GM12873 (cell line): Measurements from ENCODE around the gene LCOR.

ENCODE experiments used
- CTCF ChIP-seq: IDR thresholded peaks from 2 replicates; pipeline ENCODE4 v1.5.1; 2012; ENCODE audit warnings: low read depth, mild to moderate bottlenecking, moderate library complexity, low read length, control low read depth; ENCODE audit not compliant: insufficient read depth; ENCODE audit errors: missing control alignments

The LCOR gene

GRCh38 chr10:96814264-96814663, 17.8 kb upstream of the LCOR start:
- TF ChIP-seq CTCF, result no peak

DNA sequence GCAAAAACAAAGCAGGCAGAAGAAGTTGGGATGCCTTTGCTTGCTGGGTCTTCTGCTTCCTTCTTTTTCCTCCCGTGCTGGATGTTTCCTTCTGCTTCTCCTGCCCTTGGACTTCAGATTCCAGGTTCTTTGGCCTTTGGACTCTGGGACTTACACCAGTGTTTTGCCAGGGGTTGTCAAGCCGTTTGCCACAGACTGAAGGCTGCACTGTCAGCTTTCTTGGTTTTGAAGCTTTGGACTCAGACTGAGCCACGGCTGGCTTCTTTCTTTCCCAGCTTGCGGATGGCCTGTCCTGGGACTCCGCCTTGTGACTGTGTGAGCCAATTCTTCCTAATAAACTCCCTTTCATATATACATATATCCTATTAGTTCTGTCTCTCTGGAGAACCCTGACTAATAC, 11.3 kb upstream of the LCOR start:
- no peak for TF ChIP-seq CTCF

DNA sequence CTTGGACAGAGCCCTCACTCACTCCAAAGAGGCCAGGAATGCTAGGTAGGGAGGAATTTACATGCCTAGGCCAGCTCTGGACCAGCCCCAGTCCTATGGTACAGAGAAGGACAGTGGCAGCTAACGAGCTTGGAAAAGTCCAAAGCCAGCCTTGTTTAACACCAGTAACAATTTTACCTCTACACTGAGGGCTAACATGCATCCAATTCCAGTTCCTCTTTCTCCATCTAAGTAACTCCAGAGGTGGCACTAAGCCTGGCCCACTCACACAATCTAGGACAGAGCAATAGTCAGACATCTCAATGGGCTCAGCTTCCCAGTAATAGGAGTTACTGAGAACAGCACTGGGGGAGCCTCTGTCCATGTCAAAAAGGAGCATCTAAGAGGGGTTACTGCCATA, 5.7 kb upstream of the LCOR start:
- no peak for TF ChIP-seq CTCF

- TF ChIP-seq CTCF, result no peak
These were observed 3.5 kb upstream of the LCOR start for GRCh38 chr10:96828609-96829008.

DNA sequence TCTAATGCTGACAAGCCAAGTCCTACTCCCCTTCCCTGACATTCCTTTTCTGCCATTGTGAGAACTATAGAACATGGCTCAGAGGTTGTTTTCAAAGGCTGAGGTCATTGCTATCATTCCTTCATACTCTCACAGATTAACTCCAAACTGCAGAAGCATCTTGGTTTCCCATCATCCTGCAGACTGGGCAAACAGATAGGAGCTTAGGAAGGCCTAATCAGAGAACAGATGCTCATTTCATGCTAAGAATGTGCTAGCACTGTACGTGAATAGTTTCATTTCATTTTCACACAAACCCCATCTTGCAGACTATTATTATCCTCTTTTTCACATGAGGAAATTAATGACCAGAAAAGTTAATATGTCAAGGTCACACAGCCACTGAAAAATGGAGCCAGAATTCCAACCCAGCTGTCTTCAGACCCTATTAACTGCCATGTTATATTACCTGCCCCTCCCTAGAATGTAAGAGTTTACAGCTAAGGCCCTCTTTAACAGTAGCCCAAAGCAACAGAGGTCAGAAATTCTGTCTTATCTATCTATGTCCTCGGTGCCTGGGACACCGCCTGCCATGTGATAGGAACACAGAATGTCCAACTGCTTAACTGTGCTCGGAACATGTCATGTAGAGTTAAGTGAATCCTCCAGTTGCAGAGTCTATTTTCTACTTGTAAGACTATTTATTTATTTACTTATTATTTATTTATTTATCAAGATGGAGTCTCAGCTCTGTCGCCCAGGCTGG, 2.9 kb upstream of the LCOR start:
- no peak for TF ChIP-seq CTCF

- peak; percentile 83 for TF ChIP-seq CTCF
These were observed 1.4 kb upstream of the LCOR start for GRCh38 chr10:96830511-96831199.

DNA sequence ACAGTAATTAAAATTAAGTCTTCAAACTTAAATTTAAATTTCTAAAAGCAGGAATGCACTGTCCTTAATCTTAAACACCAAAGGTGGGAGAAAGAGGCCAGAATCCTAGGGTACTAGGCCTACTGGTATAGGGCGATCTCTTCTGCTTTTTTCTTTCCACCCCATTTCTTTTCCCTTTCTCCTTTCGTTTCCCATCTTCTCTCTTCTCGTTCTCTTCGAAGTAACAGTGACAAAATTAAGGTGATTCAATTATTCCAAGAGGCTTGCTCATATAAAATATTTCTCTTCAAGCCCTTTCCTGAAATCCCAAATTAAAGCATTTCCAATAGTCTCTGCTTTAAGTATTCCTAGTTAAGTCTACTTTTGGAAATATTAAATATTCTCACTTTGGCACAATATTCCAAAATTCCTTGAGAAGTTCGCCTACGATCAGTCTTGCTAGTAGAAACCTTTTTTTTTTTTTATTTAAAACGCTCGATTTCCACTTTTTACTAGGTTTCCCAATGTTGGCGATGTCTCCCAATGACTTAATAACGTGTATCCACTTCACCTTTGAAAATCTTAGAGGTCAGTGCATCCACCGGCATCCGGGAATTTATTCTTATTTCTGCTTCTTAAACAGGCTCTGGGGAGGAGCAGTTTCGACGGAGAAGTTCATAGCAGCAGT, 765 bp upstream of the LCOR start:
- no peak for TF ChIP-seq CTCF
